GM19463 (cell line): ENCODE results near the gene PRKD1.

Experiments
- ATAC-seq: cut with Tn5 transposase; IDR thresholded peaks from one replicate; pipeline ENCODE4 v1.9.1; 2021; ENCODE audit warnings: mild to moderate bottlenecking, moderate library complexity; ENCODE audit not compliant: unreplicated experiment

The PRKD1 gene

GRCh38 chr14:29627137-29627536 is 300.5 kb downstream of the PRKD1 start:
- no peak for ATAC-seq

- no peak for ATAC-seq
Observed at GRCh38 chr14:29618323-29619067, 309.2 kb downstream of the PRKD1 start.

GRCh38 chr14:29616922-29617321 is 310.7 kb downstream of the PRKD1 start:
- no peak for ATAC-seq

- no peak for ATAC-seq
Observed at GRCh38 chr14:29608861-29609260, 318.8 kb downstream of the PRKD1 start.

GRCh38 chr14:29607169-29607568 is 320.5 kb downstream of the PRKD1 start:
- no peak for ATAC-seq

GRCh38 chr14:29603696-29604095 is 324.0 kb downstream of the PRKD1 start:
- no peak for ATAC-seq

- ATAC-seq: no peak
Observed at GRCh38 chr14:29601616-29602015, 326.0 kb downstream of the PRKD1 start.

GRCh38 chr14:29587761-29588470 is 339.7 kb downstream of the PRKD1 start:
- ATAC-seq: no peak

GRCh38 chr14:29587046-29587445 is 340.6 kb downstream of the PRKD1 start:
- no peak for ATAC-seq

- ATAC-seq: no peak
Observed at GRCh38 chr14:29584992-29585391, 342.7 kb downstream of the PRKD1 start.

GRCh38 chr14:29580763-29581162 is 346.9 kb downstream of the PRKD1 start:
- ATAC-seq: no peak

GRCh38 chr14:29579838-29580237 is 347.8 kb downstream of the PRKD1 start:
- no peak for ATAC-seq

GRCh38 chr14:29576927-29577326 is 350.7 kb downstream of the PRKD1 start:
- no peak for ATAC-seq

GRCh38 chr14:29569194-29569593 is 358.5 kb downstream of the PRKD1 start:
- ATAC-seq: no peak

- ATAC-seq: no peak
Observed at GRCh38 chr14:29566194-29566593, 361.5 kb downstream of the PRKD1 start.

- no peak for ATAC-seq
Observed at GRCh38 chr14:29558516-29558915, 369.1 kb downstream of the PRKD1 start.

- ATAC-seq: no peak
Observed at GRCh38 chr14:29554335-29554734, 373.3 kb downstream of the PRKD1 start.

GRCh38 chr14:29553427-29553826 is 374.2 kb downstream of the PRKD1 start:
- no peak for ATAC-seq

- ATAC-seq: peak; percentile 86
Observed at GRCh38 chr14:29548948-29549370, 378.7 kb downstream of the PRKD1 start.

- ATAC-seq: no peak
Observed at GRCh38 chr14:29545714-29546113, 381.9 kb downstream of the PRKD1 start.

- ATAC-seq: no peak
Observed at GRCh38 chr14:29536886-29537511, 390.6 kb downstream of the PRKD1 start.

- ATAC-seq: no peak
Observed at GRCh38 chr14:29529418-29529817, 398.2 kb downstream of the PRKD1 start.
